GM23338 (cell line): ENCODE measurements around the gene NOVA2. TPM values are rescaled to one million over a fixed set of nuclear protein-coding genes. Genes with fewer than 3 reads are reported as not detected.

ENCODE experiments used
- ATAC-seq: fragments of 200-7000 bp; cut with Tn5 transposase; 3 replicates; pipeline ENCODE4 v1.9.1; 2020
- DNase-seq: peaks from one replicate; pipeline ENCODE4 v3.0.0-alpha.2; 2015; ENCODE audit warnings: low spot score
- H2AFZ ChIP-seq: fragments of 200-600 bp; sonication (generic); 2 replicates; pipeline ENCODE4 v1.8.0; 2016; ENCODE audit warnings: antibody characterized with exemption, mild to moderate bottlenecking, moderate library complexity
- H3F3A ChIP-seq: fragments of 200-600 bp; sonication (generic); replicated peaks from 2 replicates; pipeline ENCODE4 v1.8.0; 2017; ENCODE audit warnings: antibody characterized with exemption, mixed run types, low read depth
- H3K27ac ChIP-seq: fragments of 200-600 bp; sonication (generic); 2 replicates; pipeline ENCODE4 v1.6.1; 2016; ENCODE audit warnings: low read depth
- H3K27me3 ChIP-seq: fragments of 200-600 bp; sonication (generic); 2 replicates; pipeline ENCODE4 v1.8.0; 2016; ENCODE audit warnings: mild to moderate bottlenecking, mixed run types, moderate library complexity; ENCODE audit not compliant: insufficient read depth
- H3K36me3 ChIP-seq: fragments of 200-600 bp; sonication (generic); 2 replicates; pipeline ENCODE4 v1.8.0; 2016; ENCODE audit warnings: mild to moderate bottlenecking; ENCODE audit not compliant: insufficient read depth
- H3K4me1 ChIP-seq: fragments of 200-600 bp; sonication (generic); 2 replicates; pipeline ENCODE4 v1.8.0; 2016; ENCODE audit warnings: mild to moderate bottlenecking, moderate library complexity; ENCODE audit not compliant: insufficient read depth
- H3K4me2 ChIP-seq: fragments of 200-600 bp; sonication (generic); 2 replicates; pipeline ENCODE4 v1.7.1; 2017; ENCODE audit warnings: mixed run types
- H3K4me3 ChIP-seq: fragments of 200-600 bp; sonication (generic); 2 replicates; pipeline ENCODE4 v1.6.1; 2016; ENCODE audit warnings: mixed run types
- H3K79me2 ChIP-seq: fragments of 200-600 bp; sonication (generic); replicated peaks from 2 replicates; pipeline ENCODE4 v1.8.0; 2017; ENCODE audit warnings: mild to moderate bottlenecking; ENCODE audit not compliant: insufficient read depth
- H3K9me2 ChIP-seq: fragments of 200-600 bp; sonication (generic); 2 replicates; pipeline ENCODE4 v1.8.0; 2017; ENCODE audit not compliant: insufficient read depth
- H4K20me1 ChIP-seq: fragments of 200-600 bp; sonication (generic); replicated peaks from 2 replicates; pipeline ENCODE4 v1.8.0; 2017; ENCODE audit warnings: mild to moderate bottlenecking; ENCODE audit not compliant: insufficient read depth
- H3K27ac Mint-ChIP-seq: 2 replicates; pipeline ENCODE4 v1.8.0; 2020; ENCODE audit warnings: inconsistent platforms, mild to moderate bottlenecking, moderate library complexity, mixed read lengths
- H3K27me3 Mint-ChIP-seq: 3 replicates; pipeline ENCODE4 v1.8.0; 2022; ENCODE audit warnings: low read depth, mild to moderate bottlenecking, moderate library complexity, mixed read lengths, inconsistent platforms; ENCODE audit not compliant: insufficient read depth, poor library complexity
- H3K36me3 Mint-ChIP-seq: 3 replicates; pipeline ENCODE4 v1.8.0; 2021; ENCODE audit warnings: low read depth, mild to moderate bottlenecking, inconsistent platforms, moderate library complexity, mixed read lengths
- H3K4me1 Mint-ChIP-seq: 3 replicates; pipeline ENCODE4 v1.8.0; 2020; ENCODE audit warnings: mild to moderate bottlenecking, inconsistent platforms, mixed read lengths
- H3K4me3 Mint-ChIP-seq: 3 replicates; pipeline ENCODE4 v1.8.0; 2021; ENCODE audit warnings: moderate library complexity, mild to moderate bottlenecking, inconsistent platforms, mixed read lengths
- H3K9me3 Mint-ChIP-seq: 3 replicates; pipeline ENCODE4 v1.8.0; 2020; ENCODE audit warnings: moderate library complexity, mild to moderate bottlenecking, inconsistent platforms, mixed read lengths
- CREB1 ChIP-seq: fragments of 250-450 bp; sonication (Bioruptor Pico); IDR thresholded peaks from 2 replicates; pipeline ENCODE4 v1.5.0; 2020; ENCODE audit warnings: low read depth, mild to moderate bottlenecking, moderate library complexity
- EZH2 ChIP-seq: fragments of 200-600 bp; sonication (generic); IDR thresholded peaks from one replicate; pipeline ENCODE4 v1.8.0; 2017; ENCODE audit warnings: antibody characterized with exemption, mild to moderate bottlenecking, low read depth; ENCODE audit not compliant: unreplicated experiment
- EZH2phosphoT487 ChIP-seq: fragments of 200-600 bp; sonication (generic); IDR thresholded peaks from one replicate; pipeline ENCODE4 v1.8.1; 2018; ENCODE audit warnings: antibody characterized with exemption; ENCODE audit not compliant: unreplicated experiment
- JUNB ChIP-seq: IDR thresholded peaks from one replicate; pipeline ENCODE4 v1.6.1; 2016; ENCODE audit warnings: antibody characterized with exemption; ENCODE audit not compliant: unreplicated experiment
- NANOG ChIP-seq: IDR thresholded peaks from 2 replicates; pipeline ENCODE4 v1.6.1; 2016; ENCODE audit warnings: antibody characterized with exemption, borderline replicate concordance
- POLR2AphosphoS5 ChIP-seq: IDR thresholded peaks from 2 replicates; pipeline ENCODE4 v1.6.1; 2016; ENCODE audit warnings: antibody characterized with exemption, low read depth
- STAT1 ChIP-seq: IDR thresholded peaks from one replicate; pipeline ENCODE4 v1.6.1; 2016; ENCODE audit warnings: antibody characterized with exemption; ENCODE audit not compliant: unreplicated experiment
- ZNF114 ChIP-seq: fragments of 250-450 bp; sonication (Bioruptor Pico); IDR thresholded peaks from 2 replicates; pipeline ENCODE4 v1.5.0; 2020; ENCODE audit warnings: mild to moderate bottlenecking, moderate library complexity
- ZNF331 ChIP-seq: fragments of 250-450 bp; sonication (Bioruptor Pico); IDR thresholded peaks from 2 replicates; pipeline ENCODE4 v1.5.0; 2020; ENCODE audit warnings: low read depth, mild to moderate bottlenecking, moderate library complexity
- polyA plus RNA-seq: library from polyadenylated mRNA; unstranded; fragments of >200 nt; fragmentation: Nextera tagmentation; extraction: Ambion mirVana; gene quantifications from 2 replicates; pipeline ENCODE4 v1.2.1, GENCODE V29; 2016
- total RNA-seq: library from RNA; depleted of rRNA; stranded (reverse); fragments of >200 nt; shearing (Covaris generic); gene quantifications from 2 replicates; pipeline ENCODE4 v1.2.3, GENCODE V29; 2014
- TF ChIP-seq, protein P1 (sequence below): IDR thresholded peaks from one replicate; pipeline ENCODE4 v1.6.1; 2018; ENCODE audit warnings: antibody characterized with exemption; ENCODE audit not compliant: unreplicated experiment
- TF ChIP-seq, protein P2 (sequence below): IDR thresholded peaks from 2 replicates; pipeline ENCODE4 v1.6.1; 2016; ENCODE audit warnings: antibody characterized with exemption
- TF ChIP-seq, protein P3 (sequence below), 2 experiments: fragments of 200-600 bp in 1 of 2; sonication (generic) in 1 of 2; conservative IDR thresholded peaks; 2 replicates each; pipeline versions ENCODE4 v1.5.1 to v1.6.1; 2016 to 2017; ENCODE audit warnings: antibody characterized with exemption in 2 of 2, low read depth in 2 of 2, mild to moderate bottlenecking in 2 of 2, moderate library complexity in 1 of 2
- TF ChIP-seq, protein P4 (sequence below): fragments of 250-450 bp; sonication (Bioruptor Pico); IDR thresholded peaks from 2 replicates; pipeline ENCODE4 v1.5.0; 2020; ENCODE audit warnings: mild to moderate bottlenecking, moderate library complexity

The NOVA2 gene
- total and polyA plus RNA-seq, 2 experiments from 2014 or later = 5.1 to 13.7 TPM

DNA sequence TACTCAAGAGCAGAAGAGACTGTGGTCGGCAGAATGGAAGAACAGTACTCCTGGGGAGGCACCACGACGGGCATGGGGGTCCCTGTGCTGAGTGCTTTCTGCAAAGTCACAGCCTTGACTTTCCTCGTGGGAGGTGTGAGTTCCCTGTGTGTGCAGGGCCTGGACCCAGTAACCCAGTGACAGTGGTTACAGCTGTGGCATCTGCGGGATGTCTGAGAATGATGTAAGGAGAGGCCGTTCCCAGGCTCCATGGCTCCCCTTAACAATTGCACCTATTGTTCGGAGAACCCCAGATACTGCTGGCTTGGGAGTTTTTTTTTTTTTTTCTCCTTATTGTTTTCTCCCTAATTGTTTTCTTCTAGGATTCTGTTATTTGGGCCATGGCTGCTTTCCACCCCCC, 54.0 kb downstream of the NOVA2 start:
- Histone ChIP-seq H3K4me2 (no peak overlapping the region; the same call in 1 of the 2 replicates), H3K27me3 (no peaks in the 10 kb centered on the region), H3K9me2 (no peaks in the 10 kb centered on the region), H4K20me1 (no peaks in the 10 kb centered on the region), H3F3A (peaks cover 9% of the 10 kb centered on the region; the same call in 1 of the 2 replicates), H3K27ac (no peak overlapping the region), H3K36me3 (no peaks in the 10 kb centered on the region), H3K4me1 (no peaks in the 10 kb centered on the region), H2AFZ (peak overlapping the region; percentile 86; the same call in 1 of the 2 replicates), H3K79me2 (no peaks in the 10 kb centered on the region), H3K4me3 (no peak overlapping the region)
- Mint-ChIP-seq H3K27me3 (peaks cover 9% of the 10 kb centered on the region), H3K36me3 (no peaks in the 10 kb centered on the region), H3K4me3 (no peak overlapping the region), H3K4me1 (no peaks in the 10 kb centered on the region; the same call in 2 of the 3 replicates), H3K27ac (no peak overlapping the region), H3K9me3 (no peaks in the 10 kb centered on the region; the same call in 2 of the 3 replicates)
- ATAC-seq = peak; percentile 29
- peak; percentile 33 for DNase-seq
- TF ChIP-seq, protein P1, sequence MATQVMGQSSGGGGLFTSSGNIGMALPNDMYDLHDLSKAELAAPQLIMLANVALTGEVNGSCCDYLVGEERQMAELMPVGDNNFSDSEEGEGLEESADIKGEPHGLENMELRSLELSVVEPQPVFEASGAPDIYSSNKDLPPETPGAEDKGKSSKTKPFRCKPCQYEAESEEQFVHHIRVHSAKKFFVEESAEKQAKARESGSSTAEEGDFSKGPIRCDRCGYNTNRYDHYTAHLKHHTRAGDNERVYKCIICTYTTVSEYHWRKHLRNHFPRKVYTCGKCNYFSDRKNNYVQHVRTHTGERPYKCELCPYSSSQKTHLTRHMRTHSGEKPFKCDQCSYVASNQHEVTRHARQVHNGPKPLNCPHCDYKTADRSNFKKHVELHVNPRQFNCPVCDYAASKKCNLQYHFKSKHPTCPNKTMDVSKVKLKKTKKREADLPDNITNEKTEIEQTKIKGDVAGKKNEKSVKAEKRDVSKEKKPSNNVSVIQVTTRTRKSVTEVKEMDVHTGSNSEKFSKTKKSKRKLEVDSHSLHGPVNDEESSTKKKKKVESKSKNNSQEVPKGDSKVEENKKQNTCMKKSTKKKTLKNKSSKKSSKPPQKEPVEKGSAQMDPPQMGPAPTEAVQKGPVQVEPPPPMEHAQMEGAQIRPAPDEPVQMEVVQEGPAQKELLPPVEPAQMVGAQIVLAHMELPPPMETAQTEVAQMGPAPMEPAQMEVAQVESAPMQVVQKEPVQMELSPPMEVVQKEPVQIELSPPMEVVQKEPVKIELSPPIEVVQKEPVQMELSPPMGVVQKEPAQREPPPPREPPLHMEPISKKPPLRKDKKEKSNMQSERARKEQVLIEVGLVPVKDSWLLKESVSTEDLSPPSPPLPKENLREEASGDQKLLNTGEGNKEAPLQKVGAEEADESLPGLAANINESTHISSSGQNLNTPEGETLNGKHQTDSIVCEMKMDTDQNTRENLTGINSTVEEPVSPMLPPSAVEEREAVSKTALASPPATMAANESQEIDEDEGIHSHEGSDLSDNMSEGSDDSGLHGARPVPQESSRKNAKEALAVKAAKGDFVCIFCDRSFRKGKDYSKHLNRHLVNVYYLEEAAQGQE = no peak
- no peak for TF ChIP-seq JUNB
- no peak for TF ChIP-seq CREB1 (CRISPR knock-in tag)
- no peak for TF ChIP-seq ZNF331 (CRISPR knock-in tag)
- TF ChIP-seq STAT1 = no peak
- TF ChIP-seq, protein P2, sequence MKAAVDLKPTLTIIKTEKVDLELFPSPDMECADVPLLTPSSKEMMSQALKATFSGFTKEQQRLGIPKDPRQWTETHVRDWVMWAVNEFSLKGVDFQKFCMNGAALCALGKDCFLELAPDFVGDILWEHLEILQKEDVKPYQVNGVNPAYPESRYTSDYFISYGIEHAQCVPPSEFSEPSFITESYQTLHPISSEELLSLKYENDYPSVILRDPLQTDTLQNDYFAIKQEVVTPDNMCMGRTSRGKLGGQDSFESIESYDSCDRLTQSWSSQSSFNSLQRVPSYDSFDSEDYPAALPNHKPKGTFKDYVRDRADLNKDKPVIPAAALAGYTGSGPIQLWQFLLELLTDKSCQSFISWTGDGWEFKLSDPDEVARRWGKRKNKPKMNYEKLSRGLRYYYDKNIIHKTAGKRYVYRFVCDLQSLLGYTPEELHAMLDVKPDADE = no peak
- TF ChIP-seq, protein P3, sequence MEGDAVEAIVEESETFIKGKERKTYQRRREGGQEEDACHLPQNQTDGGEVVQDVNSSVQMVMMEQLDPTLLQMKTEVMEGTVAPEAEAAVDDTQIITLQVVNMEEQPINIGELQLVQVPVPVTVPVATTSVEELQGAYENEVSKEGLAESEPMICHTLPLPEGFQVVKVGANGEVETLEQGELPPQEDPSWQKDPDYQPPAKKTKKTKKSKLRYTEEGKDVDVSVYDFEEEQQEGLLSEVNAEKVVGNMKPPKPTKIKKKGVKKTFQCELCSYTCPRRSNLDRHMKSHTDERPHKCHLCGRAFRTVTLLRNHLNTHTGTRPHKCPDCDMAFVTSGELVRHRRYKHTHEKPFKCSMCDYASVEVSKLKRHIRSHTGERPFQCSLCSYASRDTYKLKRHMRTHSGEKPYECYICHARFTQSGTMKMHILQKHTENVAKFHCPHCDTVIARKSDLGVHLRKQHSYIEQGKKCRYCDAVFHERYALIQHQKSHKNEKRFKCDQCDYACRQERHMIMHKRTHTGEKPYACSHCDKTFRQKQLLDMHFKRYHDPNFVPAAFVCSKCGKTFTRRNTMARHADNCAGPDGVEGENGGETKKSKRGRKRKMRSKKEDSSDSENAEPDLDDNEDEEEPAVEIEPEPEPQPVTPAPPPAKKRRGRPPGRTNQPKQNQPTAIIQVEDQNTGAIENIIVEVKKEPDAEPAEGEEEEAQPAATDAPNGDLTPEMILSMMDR (conservative IDR thresholded peaks at IDR 0.05; ENCODE audit: low read depth in 2 of 2) = no peak
- TF ChIP-seq, protein P4, sequence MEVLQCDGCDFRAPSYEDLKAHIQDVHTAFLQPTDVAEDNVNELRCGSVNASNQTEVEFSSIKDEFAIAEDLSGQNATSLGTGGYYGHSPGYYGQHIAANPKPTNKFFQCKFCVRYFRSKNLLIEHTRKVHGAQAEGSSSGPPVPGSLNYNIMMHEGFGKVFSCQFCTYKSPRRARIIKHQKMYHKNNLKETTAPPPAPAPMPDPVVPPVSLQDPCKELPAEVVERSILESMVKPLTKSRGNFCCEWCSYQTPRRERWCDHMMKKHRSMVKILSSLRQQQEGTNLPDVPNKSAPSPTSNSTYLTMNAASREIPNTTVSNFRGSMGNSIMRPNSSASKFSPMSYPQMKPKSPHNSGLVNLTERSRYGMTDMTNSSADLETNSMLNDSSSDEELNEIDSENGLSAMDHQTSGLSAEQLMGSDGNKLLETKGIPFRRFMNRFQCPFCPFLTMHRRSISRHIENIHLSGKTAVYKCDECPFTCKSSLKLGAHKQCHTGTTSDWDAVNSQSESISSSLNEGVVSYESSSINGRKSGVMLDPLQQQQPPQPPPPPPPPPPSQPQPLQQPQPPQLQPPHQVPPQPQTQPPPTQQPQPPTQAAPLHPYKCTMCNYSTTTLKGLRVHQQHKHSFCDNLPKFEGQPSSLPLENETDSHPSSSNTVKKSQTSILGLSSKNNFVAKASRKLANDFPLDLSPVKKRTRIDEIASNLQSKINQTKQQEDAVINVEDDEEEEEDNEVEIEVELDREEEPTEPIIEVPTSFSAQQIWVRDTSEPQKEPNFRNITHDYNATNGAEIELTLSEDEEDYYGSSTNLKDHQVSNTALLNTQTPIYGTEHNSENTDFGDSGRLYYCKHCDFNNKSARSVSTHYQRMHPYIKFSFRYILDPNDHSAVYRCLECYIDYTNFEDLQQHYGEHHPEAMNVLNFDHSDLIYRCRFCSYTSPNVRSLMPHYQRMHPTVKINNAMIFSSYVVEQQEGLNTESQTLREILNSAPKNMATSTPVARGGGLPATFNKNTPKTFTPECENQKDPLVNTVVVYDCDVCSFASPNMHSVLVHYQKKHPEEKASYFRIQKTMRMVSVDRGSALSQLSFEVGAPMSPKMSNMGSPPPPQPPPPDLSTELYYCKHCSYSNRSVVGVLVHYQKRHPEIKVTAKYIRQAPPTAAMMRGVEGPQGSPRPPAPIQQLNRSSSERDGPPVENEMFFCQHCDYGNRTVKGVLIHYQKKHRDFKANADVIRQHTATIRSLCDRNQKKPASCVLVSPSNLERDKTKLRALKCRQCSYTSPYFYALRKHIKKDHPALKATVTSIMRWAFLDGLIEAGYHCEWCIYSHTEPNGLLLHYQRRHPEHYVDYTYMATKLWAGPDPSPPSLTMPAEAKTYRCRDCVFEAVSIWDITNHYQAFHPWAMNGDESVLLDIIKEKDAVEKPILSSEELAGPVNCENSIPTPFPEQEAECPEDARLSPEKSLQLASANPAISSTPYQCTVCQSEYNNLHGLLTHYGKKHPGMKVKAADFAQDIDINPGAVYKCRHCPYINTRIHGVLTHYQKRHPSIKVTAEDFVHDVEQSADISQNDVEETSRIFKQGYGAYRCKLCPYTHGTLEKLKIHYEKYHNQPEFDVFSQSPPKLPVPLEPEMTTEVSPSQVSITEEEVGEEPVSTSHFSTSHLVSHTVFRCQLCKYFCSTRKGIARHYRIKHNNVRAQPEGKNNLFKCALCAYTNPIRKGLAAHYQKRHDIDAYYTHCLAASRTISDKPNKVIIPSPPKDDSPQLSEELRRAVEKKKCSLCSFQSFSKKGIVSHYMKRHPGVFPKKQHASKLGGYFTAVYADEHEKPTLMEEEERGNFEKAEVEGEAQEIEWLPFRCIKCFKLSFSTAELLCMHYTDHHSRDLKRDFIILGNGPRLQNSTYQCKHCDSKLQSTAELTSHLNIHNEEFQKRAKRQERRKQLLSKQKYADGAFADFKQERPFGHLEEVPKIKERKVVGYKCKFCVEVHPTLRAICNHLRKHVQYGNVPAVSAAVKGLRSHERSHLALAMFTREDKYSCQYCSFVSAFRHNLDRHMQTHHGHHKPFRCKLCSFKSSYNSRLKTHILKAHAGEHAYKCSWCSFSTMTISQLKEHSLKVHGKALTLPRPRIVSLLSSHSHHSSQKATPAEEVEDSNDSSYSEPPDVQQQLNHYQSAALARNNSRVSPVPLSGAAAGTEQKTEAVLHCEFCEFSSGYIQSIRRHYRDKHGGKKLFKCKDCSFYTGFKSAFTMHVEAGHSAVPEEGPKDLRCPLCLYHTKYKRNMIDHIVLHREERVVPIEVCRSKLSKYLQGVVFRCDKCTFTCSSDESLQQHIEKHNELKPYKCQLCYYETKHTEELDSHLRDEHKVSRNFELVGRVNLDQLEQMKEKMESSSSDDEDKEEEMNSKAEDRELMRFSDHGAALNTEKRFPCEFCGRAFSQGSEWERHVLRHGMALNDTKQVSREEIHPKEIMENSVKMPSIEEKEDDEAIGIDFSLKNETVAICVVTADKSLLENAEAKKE = no peak
- no peak for TF ChIP-seq ZNF114 (CRISPR knock-in tag)
- TF ChIP-seq EZH2 = no peak
- no peak for TF ChIP-seq EZH2phosphoT487
- TF ChIP-seq POLR2AphosphoS5 = no peak
- no peak for TF ChIP-seq NANOG
